Measurements from ENCODE around the gene RAB38. TPM values are rescaled to one million over a fixed set of nuclear protein-coding genes. Genes with fewer than 3 reads are reported as not detected.

RAB38 gene
- total RNA-seq, 1 experiment from 2014 or later, result 18.7 TPM

GRCh38 chr11:88179141-88179540, 3.9 kb upstream of the RAB38 start:
- H3K4me2 ChIP-seq (ENCODE audit: insufficient read depth, insufficient read length, low read length), result no peak overlapping the region

More at GRCh38 chr11:88179141-88179540, 3.9 kb upstream of the RAB38 start:
- no peak overlapping the region for H3T11ph ChIP-seq (ENCODE audit: low read length)
- no peak overlapping the region for H2BK15ac ChIP-seq (ENCODE audit: low read depth, low read length)
- H3K18ac ChIP-seq (ENCODE audit: insufficient read length, low read depth, low read length), result no peak overlapping the region
- no peak overlapping the region for H4K5ac ChIP-seq (ENCODE audit: insufficient read length, low read depth, low read length)
- H2BK12ac ChIP-seq (ENCODE audit: insufficient read length, low read depth, low read length), result no peak overlapping the region
- no peak overlapping the region for H3K27ac ChIP-seq (ENCODE audit: insufficient read length, low read depth, low read length)
- peaks cover 13% of the 10 kb centered on the region for H3K23me2 ChIP-seq (ENCODE audit: insufficient read length, low read depth, low read length, poor library complexity, severe bottlenecking)
- no peak overlapping the region for H3K4ac ChIP-seq (ENCODE audit: low read depth, low read length)
- no peaks in the 10 kb centered on the region for H3K27me3 ChIP-seq (ENCODE audit: insufficient read depth, low read length)
- H2AFZ ChIP-seq (ENCODE audit: low read length), result no peak overlapping the region
- no peak overlapping the region for H2BK5ac ChIP-seq (ENCODE audit: insufficient read length, low read length)
- Mint-ChIP-seq H3K4me3 (no peak overlapping the region), H3K4me1 (peaks cover 21 to 24% of the 10 kb centered on the region in 2 experiments), H3K27me3 (ENCODE audit: low read depth) (peaks cover 3% of the 10 kb centered on the region), H3K9me3 (no peaks in the 10 kb centered on the region), H3K27ac (no peak overlapping the region), H3K36me3 (ENCODE audit: insufficient read depth in 1 of 3, low read depth in 3 of 3) (no peaks in the 10 kb centered on the region)
- no peak overlapping the region for H3K9ac ChIP-seq (ENCODE audit: extremely low read depth, insufficient read length, low read length)
- H3K23ac ChIP-seq (ENCODE audit: insufficient read length, low read depth, low read length), result no peak overlapping the region
- H3K4me1 ChIP-seq (ENCODE audit: insufficient read depth, low read length), result peaks cover 2% of the 10 kb centered on the region; the same call in 1 of the 2 replicates
- no peaks in the 10 kb centered on the region for H4K20me1 ChIP-seq (ENCODE audit: control insufficient read depth, insufficient read depth, insufficient read length)
- H3K56ac ChIP-seq (ENCODE audit: insufficient read length, low read depth, low read length), result no peak overlapping the region
- no peak overlapping the region for H2BK120ac ChIP-seq (ENCODE audit: low read depth, low read length, poor library complexity, severe bottlenecking)
- no peak for TF ChIP-seq CTCF (conservative IDR thresholded peaks at IDR 0.05)
- no peak overlapping the region for H4K91ac ChIP-seq (ENCODE audit: insufficient read length, low read depth, low read length)
- H4K8ac ChIP-seq (replicated peaks; ENCODE audit: insufficient read length, low read depth, low read length), result no peak overlapping the region
- no peaks in the 10 kb centered on the region for H3K9me3 ChIP-seq (ENCODE audit: control insufficient read depth, low read depth, low read length)
- no peaks in the 10 kb centered on the region for H3K79me2 ChIP-seq (ENCODE audit: insufficient read depth, low read length)
- no peak overlapping the region for H2BK20ac ChIP-seq (ENCODE audit: low read depth, low read length, poor library complexity, severe bottlenecking)
- H2AK5ac ChIP-seq (ENCODE audit: insufficient read length, low read length), result no peak overlapping the region
- no peaks in the 10 kb centered on the region for H3K79me1 ChIP-seq (ENCODE audit: insufficient read depth, low read depth, low read length, poor library complexity, severe bottlenecking)
- no CpG with 5 or more reads among the region's 2 CpGs for WGBS (ENCODE audit: extremely low coverage, insufficient read length, low lambda C conversion rate)
- H3K14ac ChIP-seq (ENCODE audit: insufficient read depth, low read length), result no peak overlapping the region
- DNase-seq, result no peak

Measured in H9 (cell line).